GM23338 (cell line): ENCODE results near the gene DIP2C.

Experiments
- CREB1 ChIP-seq: fragments of 250-450 bp; sonication (Bioruptor Pico); IDR thresholded peaks from 2 replicates; pipeline ENCODE4 v1.5.0; 2020; ENCODE audit warnings: low read depth, mild to moderate bottlenecking, moderate library complexity
- EZH2 ChIP-seq: fragments of 200-600 bp; sonication (generic); IDR thresholded peaks from one replicate; pipeline ENCODE4 v1.8.0; 2017; ENCODE audit warnings: antibody characterized with exemption, mild to moderate bottlenecking, low read depth; ENCODE audit not compliant: unreplicated experiment
- JUNB ChIP-seq: IDR thresholded peaks from one replicate; pipeline ENCODE4 v1.6.1; 2016; ENCODE audit warnings: antibody characterized with exemption; ENCODE audit not compliant: unreplicated experiment
- NANOG ChIP-seq: IDR thresholded peaks from 2 replicates; pipeline ENCODE4 v1.6.1; 2016; ENCODE audit warnings: antibody characterized with exemption, borderline replicate concordance
- POLR2AphosphoS5 ChIP-seq: IDR thresholded peaks from 2 replicates; pipeline ENCODE4 v1.6.1; 2016; ENCODE audit warnings: antibody characterized with exemption, low read depth
- ZNF331 ChIP-seq: fragments of 250-450 bp; sonication (Bioruptor Pico); IDR thresholded peaks from 2 replicates; pipeline ENCODE4 v1.5.0; 2020; ENCODE audit warnings: low read depth, mild to moderate bottlenecking, moderate library complexity
- TF ChIP-seq, protein P1 (sequence below), 2 experiments: fragments of 200-600 bp in 1 of 2; sonication (generic) in 1 of 2; conservative IDR thresholded peaks; 2 replicates each; pipeline versions ENCODE4 v1.5.1 to v1.6.1; 2016 to 2017; ENCODE audit warnings: antibody characterized with exemption in 2 of 2, low read depth in 2 of 2, mild to moderate bottlenecking in 2 of 2, moderate library complexity in 1 of 2

DNA sequence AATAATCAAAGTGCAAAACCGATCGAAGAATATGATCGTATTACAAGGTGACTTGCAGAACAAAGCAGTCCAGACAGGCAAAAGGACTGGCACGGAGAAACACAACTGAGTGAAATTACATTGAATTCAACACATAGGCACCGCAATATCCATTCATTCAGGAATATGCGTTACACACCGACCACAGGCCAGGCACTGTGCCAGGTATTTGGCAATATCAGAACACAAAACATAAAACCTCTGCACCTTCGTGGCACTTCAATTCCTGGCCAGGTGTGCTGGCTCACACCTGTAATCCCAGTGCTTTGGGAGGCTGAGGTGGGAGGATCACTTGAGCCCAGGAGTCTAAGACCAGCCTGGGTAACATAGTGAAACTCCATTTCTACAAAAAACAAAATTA lies 187.9 kb downstream of the DIP2C start:
- TF ChIP-seq ZNF331 (CRISPR knock-in tag) = no peak
- TF ChIP-seq, protein P1, sequence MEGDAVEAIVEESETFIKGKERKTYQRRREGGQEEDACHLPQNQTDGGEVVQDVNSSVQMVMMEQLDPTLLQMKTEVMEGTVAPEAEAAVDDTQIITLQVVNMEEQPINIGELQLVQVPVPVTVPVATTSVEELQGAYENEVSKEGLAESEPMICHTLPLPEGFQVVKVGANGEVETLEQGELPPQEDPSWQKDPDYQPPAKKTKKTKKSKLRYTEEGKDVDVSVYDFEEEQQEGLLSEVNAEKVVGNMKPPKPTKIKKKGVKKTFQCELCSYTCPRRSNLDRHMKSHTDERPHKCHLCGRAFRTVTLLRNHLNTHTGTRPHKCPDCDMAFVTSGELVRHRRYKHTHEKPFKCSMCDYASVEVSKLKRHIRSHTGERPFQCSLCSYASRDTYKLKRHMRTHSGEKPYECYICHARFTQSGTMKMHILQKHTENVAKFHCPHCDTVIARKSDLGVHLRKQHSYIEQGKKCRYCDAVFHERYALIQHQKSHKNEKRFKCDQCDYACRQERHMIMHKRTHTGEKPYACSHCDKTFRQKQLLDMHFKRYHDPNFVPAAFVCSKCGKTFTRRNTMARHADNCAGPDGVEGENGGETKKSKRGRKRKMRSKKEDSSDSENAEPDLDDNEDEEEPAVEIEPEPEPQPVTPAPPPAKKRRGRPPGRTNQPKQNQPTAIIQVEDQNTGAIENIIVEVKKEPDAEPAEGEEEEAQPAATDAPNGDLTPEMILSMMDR (conservative IDR thresholded peaks at IDR 0.05; ENCODE audit: low read depth in 2 of 2) = no peak
- no peak for TF ChIP-seq EZH2
- TF ChIP-seq POLR2AphosphoS5 = no peak
- TF ChIP-seq CREB1 (CRISPR knock-in tag) = no peak
- no peak for TF ChIP-seq NANOG
- no peak for TF ChIP-seq JUNB
